HEK293 (cell line): Measurements from ENCODE around the gene STRN4.
A peak's percentile ranks its signal among the peaks of the same experiment; 100 is the strongest.

Experiments
- CTCF ChIA-PET: fragments of 350-600 bp; formaldehyde crosslinking; extraction: SDS; loops from one replicate; lab custom pipeline; 2021; ENCODE audit warnings: antibody characterized with exemption; lab: Yijun Ruan, JAX
- POLR2A ChIA-PET: fragments of 300-600 bp; formaldehyde crosslinking; extraction: SDS; loops from one replicate; lab custom pipeline; 2020; ENCODE audit warnings: antibody characterized with exemption, inconsistent platforms; lab: Yijun Ruan, JAX
- H3K27ac ChIP-seq: fragments of 200-500 bp; sonication (Bioruptor generic); 2 replicates; pipeline ENCODE4 v1.5.1; 2014; ENCODE audit warnings: low read depth, low read length, control low read depth, inconsistent platforms; ENCODE audit errors: extremely low read depth
- H3K36me3 ChIP-seq, 2 experiments: fragments of 200-500 bp in 1 of 2; sonication (Bioruptor generic) in 1 of 2; 1 replicate in 1 of 2; 2 replicates in 1 of 2; pipeline ENCODE4 v1.5.1; 2014 to 2017; ENCODE audit warnings: inconsistent platforms in 2 of 2, low read length in 2 of 2; ENCODE audit not compliant: control insufficient read depth in 2 of 2, insufficient read depth in 1 of 2
- H3K4me1 ChIP-seq: fragments of 200-500 bp; sonication (Bioruptor generic); 2 replicates; pipeline ENCODE4 v1.5.1; 2014; ENCODE audit warnings: mild to moderate bottlenecking, low read length, inconsistent platforms; ENCODE audit not compliant: control insufficient read depth, insufficient read depth
- H3K4me3 ChIP-seq: 2 replicates; pipeline ENCODE4 v1.5.1; 2011; ENCODE audit warnings: low read depth, mild to moderate bottlenecking, control low read depth, low read length, moderate library complexity
- H3K9me3 ChIP-seq: fragments of 200-500 bp; sonication (Bioruptor generic); 2 replicates; pipeline ENCODE4 v1.5.1; 2014; ENCODE audit warnings: low read depth, low read length, inconsistent platforms; ENCODE audit not compliant: control insufficient read depth, insufficient read depth
- MYNN ChIP-seq: fragments of 450-650 bp; formaldehyde crosslinking; IDR thresholded peaks from 2 replicates; pipeline ENCODE4 v1.5.1; 2016; ENCODE audit warnings: missing biosample characterization, missing genetic modification characterization, borderline replicate concordance
- SCRT2 ChIP-seq: fragments of 450-650 bp; formaldehyde crosslinking; IDR thresholded peaks from 2 replicates; pipeline ENCODE4 v1.5.1; 2016; ENCODE audit warnings: missing biosample characterization, missing genetic modification characterization
- ZNF423 ChIP-seq: fragments of 450-650 bp; formaldehyde crosslinking; IDR thresholded peaks from 2 replicates; pipeline ENCODE4 v1.5.1; 2016; ENCODE audit warnings: missing biosample characterization, missing genetic modification characterization
- ZNF654 ChIP-seq: fragments of 450-650 bp; formaldehyde crosslinking; IDR thresholded peaks from 2 replicates; pipeline ENCODE4 v1.5.1; 2016; ENCODE audit warnings: low read depth, missing biosample characterization, missing genetic modification characterization
- ZNF791 ChIP-seq: fragments of 450-650 bp; formaldehyde crosslinking; IDR thresholded peaks from 2 replicates; pipeline ENCODE4 v1.5.1; 2016; ENCODE audit warnings: missing biosample characterization, missing genetic modification characterization
- ZXDB ChIP-seq: fragments of 450-650 bp; formaldehyde crosslinking; IDR thresholded peaks from 2 replicates; pipeline ENCODE4 v1.5.1; 2016; ENCODE audit warnings: missing biosample characterization, missing genetic modification characterization
- TF ChIP-seq, protein P1 (sequence below): sonication (generic); formaldehyde crosslinking; IDR thresholded peaks from 2 replicates; pipeline ENCODE4 v1.8.1; 2022; ENCODE audit warnings: mild to moderate bottlenecking, moderate library complexity, missing genetic modification reagents
- TF ChIP-seq, protein P2 (sequence below): fragments of 450-650 bp; formaldehyde crosslinking; IDR thresholded peaks from 2 replicates; pipeline ENCODE4 v1.5.1; 2016; ENCODE audit warnings: missing biosample characterization, missing genetic modification characterization
- TF ChIP-seq, protein P3 (sequence below): fragments of 450-650 bp; formaldehyde crosslinking; IDR thresholded peaks from 2 replicates; pipeline ENCODE4 v1.5.1; 2017; ENCODE audit warnings: missing biosample characterization, missing genetic modification characterization
- TF ChIP-seq, protein P4 (sequence below): fragments of 450-650 bp; formaldehyde crosslinking; IDR thresholded peaks from 2 replicates; pipeline ENCODE4 v1.5.1; 2016; ENCODE audit warnings: missing biosample characterization, missing genetic modification characterization, low read depth
- TF ChIP-seq, protein P5 (sequence below): fragments of 450-650 bp; formaldehyde crosslinking; IDR thresholded peaks from 2 replicates; pipeline ENCODE4 v1.5.1; 2016; ENCODE audit warnings: missing biosample characterization, missing genetic modification characterization
- TF ChIP-seq, protein P6 (sequence below): fragments of 450-650 bp; formaldehyde crosslinking; IDR thresholded peaks from 2 replicates; pipeline ENCODE4 v1.5.1; 2016; ENCODE audit warnings: missing biosample characterization, missing genetic modification characterization
- TF ChIP-seq, protein P7 (sequence below): fragments of 450-650 bp; formaldehyde crosslinking; IDR thresholded peaks from 2 replicates; pipeline ENCODE4 v1.5.1; 2016; ENCODE audit warnings: missing biosample characterization, missing genetic modification characterization

The STRN4 gene

DNA sequence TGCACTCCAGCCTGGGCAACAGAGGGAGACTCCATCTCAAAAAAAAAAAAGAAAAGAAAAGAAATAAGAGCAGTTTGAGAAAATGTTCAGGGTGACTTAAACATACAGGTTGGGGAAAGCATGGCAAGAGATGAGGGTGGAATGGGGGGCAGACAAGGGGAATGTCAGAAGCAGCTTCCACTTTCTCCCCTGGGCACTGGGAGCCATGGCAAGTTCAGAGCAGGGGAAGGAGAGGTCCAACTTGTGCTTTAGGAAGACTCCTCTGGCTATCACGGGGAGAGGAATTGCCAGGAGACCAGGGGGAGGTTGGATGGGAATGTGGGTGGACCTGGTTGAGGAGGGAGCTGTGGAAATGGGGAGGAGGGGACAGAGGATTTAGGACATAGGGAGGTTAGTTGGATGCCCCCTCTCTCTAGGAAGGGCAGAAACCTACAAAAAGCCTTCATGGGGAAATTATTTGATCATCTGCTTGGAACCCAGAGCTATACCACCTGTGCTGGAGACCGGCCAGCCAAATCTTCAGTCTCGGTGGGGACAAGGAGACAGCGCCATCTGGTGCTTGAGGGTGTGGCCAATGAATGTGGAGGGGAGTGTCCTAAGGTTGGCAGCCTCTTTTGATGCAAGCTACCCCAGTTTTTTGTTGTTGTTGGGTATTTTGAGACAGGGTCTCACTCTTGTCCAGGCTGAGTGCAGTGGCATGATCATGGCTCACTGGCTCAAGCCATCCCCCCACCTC lies 7.3 kb upstream of the STRN4 start (continued):
- TF ChIP-seq, protein P1, sequence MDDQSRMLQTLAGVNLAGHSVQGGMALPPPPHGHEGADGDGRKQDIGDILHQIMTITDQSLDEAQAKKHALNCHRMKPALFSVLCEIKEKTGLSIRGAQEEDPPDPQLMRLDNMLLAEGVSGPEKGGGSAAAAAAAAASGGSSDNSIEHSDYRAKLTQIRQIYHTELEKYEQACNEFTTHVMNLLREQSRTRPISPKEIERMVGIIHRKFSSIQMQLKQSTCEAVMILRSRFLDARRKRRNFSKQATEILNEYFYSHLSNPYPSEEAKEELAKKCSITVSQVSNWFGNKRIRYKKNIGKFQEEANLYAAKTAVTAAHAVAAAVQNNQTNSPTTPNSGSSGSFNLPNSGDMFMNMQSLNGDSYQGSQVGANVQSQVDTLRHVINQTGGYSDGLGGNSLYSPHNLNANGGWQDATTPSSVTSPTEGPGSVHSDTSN (CRISPR knock-in tag), result no peak
- TF ChIP-seq, protein P2, sequence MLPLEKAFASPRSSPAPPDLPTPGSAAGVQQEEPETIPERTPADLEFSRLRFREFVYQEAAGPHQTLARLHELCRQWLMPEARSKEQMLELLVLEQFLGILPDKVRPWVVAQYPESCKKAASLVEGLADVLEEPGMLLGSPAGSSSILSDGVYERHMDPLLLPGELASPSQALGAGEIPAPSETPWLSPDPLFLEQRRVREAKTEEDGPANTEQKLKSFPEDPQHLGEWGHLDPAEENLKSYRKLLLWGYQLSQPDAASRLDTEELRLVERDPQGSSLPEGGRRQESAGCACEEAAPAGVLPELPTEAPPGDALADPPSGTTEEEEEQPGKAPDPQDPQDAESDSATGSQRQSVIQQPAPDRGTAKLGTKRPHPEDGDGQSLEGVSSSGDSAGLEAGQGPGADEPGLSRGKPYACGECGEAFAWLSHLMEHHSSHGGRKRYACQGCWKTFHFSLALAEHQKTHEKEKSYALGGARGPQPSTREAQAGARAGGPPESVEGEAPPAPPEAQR (tag by site-specific recombination), result no peak
- TF ChIP-seq ZNF423, result no peak
- no peak for TF ChIP-seq ZXDB (tag by site-specific recombination)
- TF ChIP-seq, protein P3, sequence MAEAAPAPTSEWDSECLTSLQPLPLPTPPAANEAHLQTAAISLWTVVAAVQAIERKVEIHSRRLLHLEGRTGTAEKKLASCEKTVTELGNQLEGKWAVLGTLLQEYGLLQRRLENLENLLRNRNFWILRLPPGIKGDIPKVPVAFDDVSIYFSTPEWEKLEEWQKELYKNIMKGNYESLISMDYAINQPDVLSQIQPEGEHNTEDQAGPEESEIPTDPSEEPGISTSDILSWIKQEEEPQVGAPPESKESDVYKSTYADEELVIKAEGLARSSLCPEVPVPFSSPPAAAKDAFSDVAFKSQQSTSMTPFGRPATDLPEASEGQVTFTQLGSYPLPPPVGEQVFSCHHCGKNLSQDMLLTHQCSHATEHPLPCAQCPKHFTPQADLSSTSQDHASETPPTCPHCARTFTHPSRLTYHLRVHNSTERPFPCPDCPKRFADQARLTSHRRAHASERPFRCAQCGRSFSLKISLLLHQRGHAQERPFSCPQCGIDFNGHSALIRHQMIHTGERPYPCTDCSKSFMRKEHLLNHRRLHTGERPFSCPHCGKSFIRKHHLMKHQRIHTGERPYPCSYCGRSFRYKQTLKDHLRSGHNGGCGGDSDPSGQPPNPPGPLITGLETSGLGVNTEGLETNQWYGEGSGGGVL (tag by site-specific recombination), result peak; percentile 51
- TF ChIP-seq, protein P4, sequence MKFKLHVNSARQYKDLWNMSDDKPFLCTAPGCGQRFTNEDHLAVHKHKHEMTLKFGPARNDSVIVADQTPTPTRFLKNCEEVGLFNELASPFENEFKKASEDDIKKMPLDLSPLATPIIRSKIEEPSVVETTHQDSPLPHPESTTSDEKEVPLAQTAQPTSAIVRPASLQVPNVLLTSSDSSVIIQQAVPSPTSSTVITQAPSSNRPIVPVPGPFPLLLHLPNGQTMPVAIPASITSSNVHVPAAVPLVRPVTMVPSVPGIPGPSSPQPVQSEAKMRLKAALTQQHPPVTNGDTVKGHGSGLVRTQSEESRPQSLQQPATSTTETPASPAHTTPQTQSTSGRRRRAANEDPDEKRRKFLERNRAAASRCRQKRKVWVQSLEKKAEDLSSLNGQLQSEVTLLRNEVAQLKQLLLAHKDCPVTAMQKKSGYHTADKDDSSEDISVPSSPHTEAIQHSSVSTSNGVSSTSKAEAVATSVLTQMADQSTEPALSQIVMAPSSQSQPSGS (tag by site-specific recombination), result no peak
- TF ChIP-seq ZNF791 (tag by site-specific recombination), result no peak

DNA sequence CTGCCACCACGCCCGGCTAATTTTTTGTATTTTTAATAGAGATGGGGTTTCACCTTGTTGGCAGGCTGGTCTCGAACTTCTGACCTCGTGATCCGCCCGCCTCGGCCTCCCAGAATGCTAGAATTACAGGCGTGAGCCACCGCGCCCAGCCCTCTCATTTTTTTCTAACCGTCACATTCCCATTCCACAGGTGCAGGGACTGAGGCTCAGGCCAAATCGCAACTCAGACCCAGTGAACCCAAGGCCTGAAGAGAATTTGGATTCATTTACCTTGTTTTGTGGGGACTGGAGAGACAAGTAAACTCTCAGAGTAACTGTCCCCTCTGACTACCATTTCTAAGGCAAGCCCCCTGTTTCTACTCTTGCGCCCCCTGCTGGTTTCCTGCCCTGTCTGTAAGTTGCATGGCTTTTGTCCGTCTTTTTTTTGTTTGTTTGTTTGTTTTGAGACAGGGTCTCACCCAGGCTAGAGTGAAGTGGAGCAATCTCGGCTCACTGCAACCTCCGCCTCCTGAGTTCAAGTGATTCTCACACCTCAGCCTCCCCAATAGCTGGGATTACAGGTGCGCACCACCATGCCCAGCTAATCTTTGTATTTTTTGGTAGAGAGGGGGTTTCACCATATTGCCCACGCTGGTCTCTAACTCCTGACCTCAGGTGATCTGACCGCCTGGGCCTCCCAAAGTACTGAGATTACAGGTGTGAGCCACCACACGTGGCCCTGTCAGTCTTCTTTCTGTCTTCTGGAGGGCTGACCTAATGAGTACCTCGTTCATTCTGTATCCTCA lies 2.3 kb upstream of the STRN4 start:
- no peak overlapping the region for H3K27ac ChIP-seq
- TF ChIP-seq, protein P5, sequence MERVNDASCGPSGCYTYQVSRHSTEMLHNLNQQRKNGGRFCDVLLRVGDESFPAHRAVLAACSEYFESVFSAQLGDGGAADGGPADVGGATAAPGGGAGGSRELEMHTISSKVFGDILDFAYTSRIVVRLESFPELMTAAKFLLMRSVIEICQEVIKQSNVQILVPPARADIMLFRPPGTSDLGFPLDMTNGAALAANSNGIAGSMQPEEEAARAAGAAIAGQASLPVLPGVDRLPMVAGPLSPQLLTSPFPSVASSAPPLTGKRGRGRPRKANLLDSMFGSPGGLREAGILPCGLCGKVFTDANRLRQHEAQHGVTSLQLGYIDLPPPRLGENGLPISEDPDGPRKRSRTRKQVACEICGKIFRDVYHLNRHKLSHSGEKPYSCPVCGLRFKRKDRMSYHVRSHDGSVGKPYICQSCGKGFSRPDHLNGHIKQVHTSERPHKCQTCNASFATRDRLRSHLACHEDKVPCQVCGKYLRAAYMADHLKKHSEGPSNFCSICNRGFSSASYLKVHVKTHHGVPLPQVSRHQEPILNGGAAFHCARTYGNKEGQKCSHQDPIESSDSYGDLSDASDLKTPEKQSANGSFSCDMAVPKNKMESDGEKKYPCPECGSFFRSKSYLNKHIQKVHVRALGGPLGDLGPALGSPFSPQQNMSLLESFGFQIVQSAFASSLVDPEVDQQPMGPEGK (tag by site-specific recombination), result peak; percentile 15; the same call in 1 of the 2 replicates
- TF ChIP-seq, protein P4 (tag by site-specific recombination), result no peak
- TF ChIP-seq ZNF654 (tag by site-specific recombination) (peak; percentile 32; the same call in 1 of the 2 replicates), MYNN (tag by site-specific recombination) (no peak), SCRT2 (peak; percentile 64)
- TF ChIP-seq, protein P6, sequence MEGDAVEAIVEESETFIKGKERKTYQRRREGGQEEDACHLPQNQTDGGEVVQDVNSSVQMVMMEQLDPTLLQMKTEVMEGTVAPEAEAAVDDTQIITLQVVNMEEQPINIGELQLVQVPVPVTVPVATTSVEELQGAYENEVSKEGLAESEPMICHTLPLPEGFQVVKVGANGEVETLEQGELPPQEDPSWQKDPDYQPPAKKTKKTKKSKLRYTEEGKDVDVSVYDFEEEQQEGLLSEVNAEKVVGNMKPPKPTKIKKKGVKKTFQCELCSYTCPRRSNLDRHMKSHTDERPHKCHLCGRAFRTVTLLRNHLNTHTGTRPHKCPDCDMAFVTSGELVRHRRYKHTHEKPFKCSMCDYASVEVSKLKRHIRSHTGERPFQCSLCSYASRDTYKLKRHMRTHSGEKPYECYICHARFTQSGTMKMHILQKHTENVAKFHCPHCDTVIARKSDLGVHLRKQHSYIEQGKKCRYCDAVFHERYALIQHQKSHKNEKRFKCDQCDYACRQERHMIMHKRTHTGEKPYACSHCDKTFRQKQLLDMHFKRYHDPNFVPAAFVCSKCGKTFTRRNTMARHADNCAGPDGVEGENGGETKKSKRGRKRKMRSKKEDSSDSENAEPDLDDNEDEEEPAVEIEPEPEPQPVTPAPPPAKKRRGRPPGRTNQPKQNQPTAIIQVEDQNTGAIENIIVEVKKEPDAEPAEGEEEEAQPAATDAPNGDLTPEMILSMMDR, result peak; percentile 75
- TF ChIP-seq, protein P7, sequence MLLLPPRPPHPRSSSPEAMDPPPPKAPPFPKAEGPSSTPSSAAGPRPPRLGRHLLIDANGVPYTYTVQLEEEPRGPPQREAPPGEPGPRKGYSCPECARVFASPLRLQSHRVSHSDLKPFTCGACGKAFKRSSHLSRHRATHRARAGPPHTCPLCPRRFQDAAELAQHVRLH (tag by site-specific recombination), result peak; percentile 63; the same call in 1 of the 2 replicates
- TF ChIP-seq, all 188 proteins: peak for 5
- ChIA-PET CTCF (interaction anchor here (0.5 to 5.6 kb wide), 18 partner anchors 10 to 185 kb away, joined by 3 to 35 read pairs (median 4); partner anchors contain the start of gene SLC1A5), POLR2A (interaction anchor here (0.6 kb wide), 1 partner anchor 45 kb away, joined by 3 read pairs; no protein-coding TSS in a partner anchor)
- Histone ChIP-seq H3K4me1 (peaks cover 6% of the 10 kb centered on the region), H3K4me3 (no peak overlapping the region), H3K9me3 (no peaks in the 10 kb centered on the region), H3K36me3 (peaks cover 21 to 32% of the 10 kb centered on the region in 2 experiments; a peak in 2 of 3 replicates)
